ENCODE results near the gene UQCC5. TPM values are rescaled to one million over a fixed set of nuclear protein-coding genes. Genes with fewer than 3 reads are reported as not detected.

The UQCC5 gene
- total RNA-seq, 6 donors from 2014 or later = 2.0 to 43.0 (median 3.0) TPM

GRCh38 chr3:52489453-52489852 lies 47.0 kb upstream of the UQCC5 start:
- Histone ChIP-seq H3K36me3 (peaks cover 40 to 89% (median 76%) of the 10 kb centered on the region in 4 donors), H3K9me3 (no peaks in the 10 kb centered on the region), H3K27ac (peak overlapping the region; percentile 72 to 83 (median 80)), H3K27me3 (no peaks in the 10 kb centered on the region), H3K4me1 (peaks cover 45 to 57% (median 48%) of the 10 kb centered on the region in 4 donors), H3K4me3 (no peak overlapping the region)
- TF ChIP-seq POLR2A (IDR thresholded peaks at IDR 0.05) (no peak), POLR2AphosphoS5 (IDR thresholded peaks at IDR 0.05) (no peak), EP300 (IDR thresholded peaks at IDR 0.05) (no peak)
- TF ChIP-seq, protein P1, sequence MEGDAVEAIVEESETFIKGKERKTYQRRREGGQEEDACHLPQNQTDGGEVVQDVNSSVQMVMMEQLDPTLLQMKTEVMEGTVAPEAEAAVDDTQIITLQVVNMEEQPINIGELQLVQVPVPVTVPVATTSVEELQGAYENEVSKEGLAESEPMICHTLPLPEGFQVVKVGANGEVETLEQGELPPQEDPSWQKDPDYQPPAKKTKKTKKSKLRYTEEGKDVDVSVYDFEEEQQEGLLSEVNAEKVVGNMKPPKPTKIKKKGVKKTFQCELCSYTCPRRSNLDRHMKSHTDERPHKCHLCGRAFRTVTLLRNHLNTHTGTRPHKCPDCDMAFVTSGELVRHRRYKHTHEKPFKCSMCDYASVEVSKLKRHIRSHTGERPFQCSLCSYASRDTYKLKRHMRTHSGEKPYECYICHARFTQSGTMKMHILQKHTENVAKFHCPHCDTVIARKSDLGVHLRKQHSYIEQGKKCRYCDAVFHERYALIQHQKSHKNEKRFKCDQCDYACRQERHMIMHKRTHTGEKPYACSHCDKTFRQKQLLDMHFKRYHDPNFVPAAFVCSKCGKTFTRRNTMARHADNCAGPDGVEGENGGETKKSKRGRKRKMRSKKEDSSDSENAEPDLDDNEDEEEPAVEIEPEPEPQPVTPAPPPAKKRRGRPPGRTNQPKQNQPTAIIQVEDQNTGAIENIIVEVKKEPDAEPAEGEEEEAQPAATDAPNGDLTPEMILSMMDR (IDR thresholded peaks at IDR 0.05) = no peak
- 97% methylated on average over 7 to 17 of the region's 18 CpGs for WGBS, 2 donors
- DNase-seq = peak in 1 of 2 donors; percentile 79
- ATAC-seq (ENCODE audit: low FRiP score in 2 of 2) = no peak

- peaks cover 40 to 80% (median 72%) of the 10 kb centered on the region in 4 donors for H3K36me3 ChIP-seq
- 65% methylated on average over 6 to 22 of the region's 22 CpGs for WGBS, 2 donors
- peak in 1 of 2 donors; percentile 51 for DNase-seq
- ATAC-seq (ENCODE audit: low FRiP score in 2 of 2) = no peak
- H3K4me3 ChIP-seq = no peak overlapping the region
- peak overlapping the region; percentile 72 to 83 (median 80) for H3K27ac ChIP-seq
- H3K27me3 ChIP-seq = no peaks in the 10 kb centered on the region
- TF ChIP-seq, protein P1 (IDR thresholded peaks at IDR 0.05) = no peak
- TF ChIP-seq EP300 (IDR thresholded peaks at IDR 0.05) = peak in 1 of 4 donors; percentile 1
- TF ChIP-seq POLR2A (IDR thresholded peaks at IDR 0.05) = no peak
- peak in 1 of 2 donors; percentile 40 for TF ChIP-seq POLR2AphosphoS5 (IDR thresholded peaks at IDR 0.05)
- H3K4me1 ChIP-seq = peaks cover 46 to 61% (median 54%) of the 10 kb centered on the region in 4 donors
- H3K9me3 ChIP-seq = no peaks in the 10 kb centered on the region
These were observed 46.1 kb upstream of the UQCC5 start for GRCh38 chr3:52490035-52490938.

GRCh38 chr3:52490939-52491526 lies 45.4 kb upstream of the UQCC5 start:
- peak; percentile 57 to 66 for DNase-seq

DNA sequence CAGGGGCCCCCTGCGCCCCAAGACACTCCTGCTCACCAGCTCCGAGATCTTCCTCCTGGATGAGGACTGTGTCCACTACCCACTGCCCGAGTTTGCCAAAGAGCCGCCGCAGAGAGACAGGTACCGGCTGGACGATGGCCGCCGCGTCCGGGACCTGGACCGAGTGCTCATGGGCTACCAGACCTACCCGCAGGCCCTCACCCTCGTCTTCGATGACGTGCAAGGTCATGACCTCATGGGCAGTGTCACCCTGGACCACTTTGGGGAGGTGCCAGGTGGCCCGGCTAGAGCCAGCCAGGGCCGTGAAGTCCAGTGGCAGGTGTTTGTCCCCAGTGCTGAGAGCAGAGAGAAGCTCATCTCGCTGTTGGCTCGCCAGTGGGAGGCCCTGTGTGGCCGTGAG lies 44.3 kb upstream of the UQCC5 start:
- DNase-seq (peak in 1 of 2 donors; percentile 76), ATAC-seq (ENCODE audit: low FRiP score in 2 of 2) (no peak)
- Histone ChIP-seq H3K9me3 (no peaks in the 10 kb centered on the region), H3K4me3 (no peak overlapping the region), H3K36me3 (peaks cover 33 to 62% (median 56%) of the 10 kb centered on the region in 4 donors), H3K27me3 (no peaks in the 10 kb centered on the region), H3K27ac (peak overlapping the region in 2 of 4 donors; percentile 77 to 83), H3K4me1 (peaks cover 57 to 73% (median 68%) of the 10 kb centered on the region in 4 donors)
- no peak for TF ChIP-seq POLR2AphosphoS5 (IDR thresholded peaks at IDR 0.05)
- TF ChIP-seq EP300 (IDR thresholded peaks at IDR 0.05) = no peak
- TF ChIP-seq POLR2A (IDR thresholded peaks at IDR 0.05) = no peak
- TF ChIP-seq, protein P1 (IDR thresholded peaks at IDR 0.05) = no peak
- 95 to 96% methylated on average over 14 to 21 of the region's 21 CpGs for WGBS, 2 donors

More at GRCh38 chr3:52490939-52491526, 45.4 kb upstream of the UQCC5 start:
- H3K4me3 ChIP-seq = no peak overlapping the region
- H3K4me1 ChIP-seq = peaks cover 53 to 68% (median 61%) of the 10 kb centered on the region in 4 donors
- WGBS, 2 donors = 58 to 70% methylated on average over 17 to 23 of the region's 23 CpGs
- H3K27ac ChIP-seq = peak overlapping the region; percentile 72 to 83 (median 80)
- TF ChIP-seq POLR2A (IDR thresholded peaks at IDR 0.05) (peak in 1 of 4 donors; percentile 19), POLR2AphosphoS5 (IDR thresholded peaks at IDR 0.05) (peak in 1 of 2 donors; percentile 4)
- TF ChIP-seq, protein P1 (IDR thresholded peaks at IDR 0.05) = no peak
- no peaks in the 10 kb centered on the region for H3K9me3 ChIP-seq
- peaks cover 40 to 73% (median 67%) of the 10 kb centered on the region in 4 donors for H3K36me3 ChIP-seq
- no peaks in the 10 kb centered on the region for H3K27me3 ChIP-seq
- ATAC-seq (ENCODE audit: low FRiP score in 2 of 2) = peak; percentile 20 to 53

Measured in upper lobe of left lung (tissue), 6 donors.